Heart right ventricle (tissue), 16 donors: ENCODE data around the gene TBCK. TPM values are rescaled to one million over a fixed set of nuclear protein-coding genes. Genes with fewer than 3 reads are reported as not detected.
A peak's percentile ranks its signal among the peaks of the same experiment; 100 is the strongest.

Source experiments
- ATAC-seq, 8 donors: fragments of 200-7000 bp; cut with Tn5 transposase; one replicate each; pipeline ENCODE4 v1.9.1; 2020; ENCODE audit warnings: mild to moderate bottlenecking in 8 of 8, moderate library complexity in 8 of 8, moderate number of reproducible peaks in 1 of 8
- DNase-seq, 2 donors: peaks; one replicate each; pipeline ENCODE4 v3.0.0-alpha.2; 2020
- H3K27ac ChIP-seq, 10 donors: fragments of 200-600 bp; sonication (generic) in 2 of 10; one replicate each; pipeline versions ENCODE4 v1.5.0 to v1.8.0; 2020 to 2022; ENCODE audit warnings: mild to moderate bottlenecking in 3 of 10
- H3K27me3 ChIP-seq, 7 donors: fragments of 200-600 bp; one replicate each; pipeline ENCODE4 v1.8.0; 2021 to 2022; ENCODE audit warnings: mild to moderate bottlenecking in 2 of 7
- H3K36me3 ChIP-seq, 9 donors: fragments of 200-600 bp; sonication (generic) in 1 of 9; one replicate each; pipeline versions ENCODE4 v1.5.0 to v1.8.0; 2020 to 2022; ENCODE audit warnings: mild to moderate bottlenecking in 2 of 9
- H3K4me1 ChIP-seq, 9 donors: fragments of 200-600 bp; sonication (generic) in 1 of 9; one replicate each; pipeline versions ENCODE4 v1.5.0 to v1.8.0; 2020 to 2022; ENCODE audit warnings: mild to moderate bottlenecking in 4 of 9
- H3K4me3 ChIP-seq, 10 donors: fragments of 200-600 bp; sonication (generic) in 2 of 10; one replicate each; pipeline versions ENCODE4 v1.5.0 to v1.8.0; 2020 to 2022; ENCODE audit warnings: mild to moderate bottlenecking in 7 of 10, moderate library complexity in 2 of 10
- H3K9me3 ChIP-seq, 11 donors: fragments of 200-600 bp in 10 of 11; sonication (generic) in 2 of 11; one replicate each; pipeline versions ENCODE4 v1.5.0 to v1.8.0; 2013 to 2022; ENCODE audit warnings: mild to moderate bottlenecking in 2 of 11, control low read depth in 1 of 11, moderate library complexity in 1 of 11
- WGBS, 2 donors: extraction: QIAGEN DNeasy Blood & Tissue Kit; methylation state at CpG; one replicate each; pipeline ENCODE4 v1.1.7; 2013; ENCODE audit warnings: inconsistent platforms in 1 of 2; 5-methylcytosine and 5-hydroxymethylcytosine counted together
- intact Hi-C, 10 donors: fragments of 100-400 bp; cut with DNase I; formaldehyde crosslinking; loops; one replicate each; pipeline versions ENCODE4 v1.11.1 to v1.14.2; 2022
- polyA plus RNA-seq, 2 donors: library from polyadenylated mRNA; stranded (reverse); fragments of 200-250 nt; gene quantifications; one replicate each; pipeline ENCODE4 v1.2.3, GENCODE V29; 2013
- total RNA-seq, 10 donors: library from RNA; stranded (reverse); fragmentation: NEBNext Ultra II Directional in 3 of 10; extraction: Animal tissue kit (Norgen Biotek cat#: 25700) in 3 of 10; gene quantifications; one replicate each; pipeline versions ENCODE4 v1.2.1 to v1.2.4, GENCODE V29; 2021 to 2023
- TF ChIP-seq, protein P1 (sequence below), 9 donors: fragments of 200-600 bp; sonication (generic) in 2 of 9; IDR thresholded peaks; one replicate each; pipeline versions ENCODE4 v1.5.0 to v1.8.0; 2021 to 2022; ENCODE audit warnings: antibody characterized with exemption in 9 of 9, mild to moderate bottlenecking in 5 of 9, moderate library complexity in 1 of 9
- donor health status: Arrhythmogenic right ventricular cardiomyopathy.
- donor health status: ischemic (EF 13 %, LVEDD 7.1; RV severe dilation, severe dysfunction).
- donor health status: healthy with polysubstance abuse.
- donor health status: DM: no; HTN: yes; CAD: no.
- donor health status: DM: no; HTN: no; CAD: no.
- donor health status: ischemic (EF 25% LVEDD 6.9; RV normal size, moderate dysfunction).
- donor health status: ischemic (EF 25% LVEDD 5.7; RV mildly dilated, moderate dysfunction).
- donor health status: healthy.
- donor health status: DM: yes; HTN: yes; CAD: no.
- donor health status: Ischemic cardiomyopathy.
- donor health status: ischemic (EF 35%, LVEDD 5.7; RV mildly dilated, moderate dysfunction).
- donor health status: nonischemic (EF 11% LVEDD 7.7; RV severe dilation, severe dysfunction).
- donor health status: DM: yes; HTN: yes; CAD: no.
- donor health status: PGD.
- donor health status: ischemic (EF 29% LVEDD 5.4; RV normal size, mild dysfunction).
- donor health status: nonischemic (EF 23%, LVEDD 6.1; RV moderate dilation, normal function).

Gene TBCK
- total and polyA plus RNA-seq, 12 donors = 5.0 to 22.8 (median 17.4) TPM

- no peak overlapping the region for H3K27ac ChIP-seq
Observed at GRCh38 chr4:106065018-106065417, 251.0 kb downstream of the TBCK start.

GRCh38 chr4:106063009-106063408, 253.0 kb downstream of the TBCK start:
- no peaks in the 10 kb centered on the region for H3K27me3 ChIP-seq
- no peaks in the 10 kb centered on the region for H3K4me1 ChIP-seq
- TF ChIP-seq, protein P1, sequence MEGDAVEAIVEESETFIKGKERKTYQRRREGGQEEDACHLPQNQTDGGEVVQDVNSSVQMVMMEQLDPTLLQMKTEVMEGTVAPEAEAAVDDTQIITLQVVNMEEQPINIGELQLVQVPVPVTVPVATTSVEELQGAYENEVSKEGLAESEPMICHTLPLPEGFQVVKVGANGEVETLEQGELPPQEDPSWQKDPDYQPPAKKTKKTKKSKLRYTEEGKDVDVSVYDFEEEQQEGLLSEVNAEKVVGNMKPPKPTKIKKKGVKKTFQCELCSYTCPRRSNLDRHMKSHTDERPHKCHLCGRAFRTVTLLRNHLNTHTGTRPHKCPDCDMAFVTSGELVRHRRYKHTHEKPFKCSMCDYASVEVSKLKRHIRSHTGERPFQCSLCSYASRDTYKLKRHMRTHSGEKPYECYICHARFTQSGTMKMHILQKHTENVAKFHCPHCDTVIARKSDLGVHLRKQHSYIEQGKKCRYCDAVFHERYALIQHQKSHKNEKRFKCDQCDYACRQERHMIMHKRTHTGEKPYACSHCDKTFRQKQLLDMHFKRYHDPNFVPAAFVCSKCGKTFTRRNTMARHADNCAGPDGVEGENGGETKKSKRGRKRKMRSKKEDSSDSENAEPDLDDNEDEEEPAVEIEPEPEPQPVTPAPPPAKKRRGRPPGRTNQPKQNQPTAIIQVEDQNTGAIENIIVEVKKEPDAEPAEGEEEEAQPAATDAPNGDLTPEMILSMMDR (IDR thresholded peaks at IDR 0.05) = no peak
- ATAC-seq (no peak), DNase-seq (no peak)
- H3K9me3 ChIP-seq = no peaks in the 10 kb centered on the region
- H3K27ac ChIP-seq = no peak overlapping the region
- intact Hi-C loops = no loop called here
- H3K4me3 ChIP-seq = no peak overlapping the region
- 71 to 74% methylated on average over 3 of the region's 3 CpGs for WGBS, 2 donors
- H3K36me3 ChIP-seq = no peaks in the 10 kb centered on the region

More at GRCh38 chr4:106065018-106065417, 251.0 kb downstream of the TBCK start:
- no peaks in the 10 kb centered on the region for H3K27me3 ChIP-seq
- peaks cover 0 to 14% (median 0%) of the 10 kb centered on the region in 11 donors for H3K9me3 ChIP-seq
- 82 to 86% methylated on average over 1 of the region's 1 CpG for WGBS, 2 donors
- TF ChIP-seq, protein P1 (IDR thresholded peaks at IDR 0.05) = peak in 3 of 9 donors; percentile 6 to 26 (median 16)
- no peak overlapping the region for H3K4me3 ChIP-seq
- ATAC-seq (no peak), DNase-seq (no peak)
- intact Hi-C loops = no loop called here
- H3K36me3 ChIP-seq = no peaks in the 10 kb centered on the region
- no peaks in the 10 kb centered on the region for H3K4me1 ChIP-seq

DNA sequence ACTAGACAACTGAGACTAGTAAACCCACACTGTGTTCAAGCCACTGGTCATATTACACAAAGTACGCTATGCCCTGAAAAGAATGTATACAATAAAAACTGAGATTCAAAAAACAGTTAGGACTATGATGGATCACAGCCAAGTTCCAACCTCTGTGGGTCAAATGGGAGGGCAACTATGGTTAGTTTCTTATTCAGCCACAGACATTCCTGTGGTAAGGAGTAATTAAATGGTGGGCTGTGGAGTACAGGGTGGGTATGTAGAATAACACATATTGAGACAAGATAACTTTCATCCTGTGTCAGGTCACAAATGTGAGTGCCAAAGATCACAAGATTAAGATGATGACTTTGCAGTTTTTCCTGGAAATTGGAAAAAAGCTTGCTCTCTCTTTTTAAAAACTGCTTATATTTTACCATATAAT, 253.5 kb downstream of the TBCK start:
- ATAC-seq (no peak), DNase-seq (no peak)
- intact Hi-C loops = no loop called here
- no peaks in the 10 kb centered on the region for H3K4me1 ChIP-seq
- no peaks in the 10 kb centered on the region for H3K36me3 ChIP-seq
- H3K27me3 ChIP-seq = no peaks in the 10 kb centered on the region
- 87 to 88% methylated on average over 1 of the region's 1 CpG for WGBS, 2 donors
- H3K9me3 ChIP-seq = no peaks in the 10 kb centered on the region
- no peak overlapping the region for H3K27ac ChIP-seq
- H3K4me3 ChIP-seq = no peak overlapping the region
- TF ChIP-seq, protein P1 (IDR thresholded peaks at IDR 0.05) = no peak

- Histone ChIP-seq H3K27ac (no peak overlapping the region), H3K9me3 (no peaks in the 10 kb centered on the region), H3K4me1 (no peaks in the 10 kb centered on the region), H3K36me3 (no peaks in the 10 kb centered on the region), H3K27me3 (no peaks in the 10 kb centered on the region), H3K4me3 (no peak overlapping the region)
- ATAC-seq (no peak), DNase-seq (no peak)
- intact Hi-C loops = no loop called here
- TF ChIP-seq, protein P1 (IDR thresholded peaks at IDR 0.05) = no peak
Observed at GRCh38 chr4:106058921-106059320, 257.1 kb downstream of the TBCK start.
